Measurements from ENCODE around the gene EXOC1.

DNA sequence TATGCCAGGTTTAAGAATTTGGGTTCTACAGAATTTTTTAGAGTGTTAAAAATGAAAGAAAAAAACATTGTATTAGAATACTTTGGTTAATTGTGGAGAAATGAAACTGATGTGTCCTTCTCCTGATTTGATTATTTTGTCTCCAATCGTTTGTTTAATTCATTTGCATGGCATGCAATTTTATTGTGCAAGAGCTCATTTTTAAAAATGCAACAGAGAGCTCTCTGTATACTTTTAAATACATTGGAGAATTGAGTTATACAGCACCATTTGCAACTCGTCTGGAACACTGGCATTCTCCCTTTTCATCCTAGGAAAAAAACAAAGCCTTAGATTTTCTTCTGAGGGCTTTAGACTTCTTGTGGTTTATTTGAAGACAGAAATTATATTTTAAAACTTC, 33.2 kb upstream of the EXOC1 start:
- TF ChIP-seq RFX5 (IDR thresholded peaks at IDR 0.05; ENCODE audit: low read depth, low read length) (no peak), RAD21 (IDR thresholded peaks at IDR 0.05; ENCODE audit: low read length) (no peak)
